HG03196 (cell line): ENCODE measurements around the gene PSMG3.

Experiments
- ATAC-seq: cut with Tn5 transposase; IDR thresholded peaks from one replicate; pipeline ENCODE4 v1.9.1; 2021; ENCODE audit not compliant: unreplicated experiment

The PSMG3 gene

GRCh38 chr7:1546909-1547776, 22.7 kb downstream of the PSMG3 start:
- ATAC-seq: no peak

- no peak for ATAC-seq
Observed at GRCh38 chr7:1546274-1546908, 23.4 kb downstream of the PSMG3 start.

GRCh38 chr7:1545417-1546246, 24.2 kb downstream of the PSMG3 start:
- ATAC-seq: no peak

GRCh38 chr7:1544896-1545416, 24.9 kb downstream of the PSMG3 start:
- no peak for ATAC-seq

GRCh38 chr7:1544178-1544895, 25.5 kb downstream of the PSMG3 start:
- ATAC-seq: no peak

GRCh38 chr7:1543826-1544177, 26.0 kb downstream of the PSMG3 start:
- ATAC-seq: no peak

GRCh38 chr7:1542841-1543747, 26.7 kb downstream of the PSMG3 start:
- ATAC-seq: no peak

- ATAC-seq: no peak
Observed at GRCh38 chr7:1542329-1542728, 27.5 kb downstream of the PSMG3 start.

GRCh38 chr7:1541431-1542162, 28.2 kb downstream of the PSMG3 start:
- ATAC-seq: no peak

GRCh38 chr7:1540776-1541271, 29.0 kb downstream of the PSMG3 start:
- ATAC-seq: no peak

- ATAC-seq: no peak
Observed at GRCh38 chr7:1539882-1540775, 29.7 kb downstream of the PSMG3 start.

- no peak for ATAC-seq
Observed at GRCh38 chr7:1539181-1539881, 30.5 kb downstream of the PSMG3 start.

- no peak for ATAC-seq
Observed at GRCh38 chr7:1538544-1539180, 31.2 kb downstream of the PSMG3 start.

GRCh38 chr7:1537535-1538412, 32.1 kb downstream of the PSMG3 start:
- ATAC-seq: no peak

GRCh38 chr7:1536743-1537534, 32.9 kb downstream of the PSMG3 start:
- no peak for ATAC-seq
